HG02642 (cell line): ENCODE data around the gene COPRS.
A peak's percentile ranks its signal among the peaks of the same experiment; 100 is the strongest.

ENCODE experiments used
- ATAC-seq: cut with Tn5 transposase; IDR thresholded peaks from one replicate; pipeline ENCODE4 v1.9.1; 2021; ENCODE audit warnings: mild to moderate bottlenecking; ENCODE audit not compliant: unreplicated experiment, poor library complexity

The COPRS gene, protein sequence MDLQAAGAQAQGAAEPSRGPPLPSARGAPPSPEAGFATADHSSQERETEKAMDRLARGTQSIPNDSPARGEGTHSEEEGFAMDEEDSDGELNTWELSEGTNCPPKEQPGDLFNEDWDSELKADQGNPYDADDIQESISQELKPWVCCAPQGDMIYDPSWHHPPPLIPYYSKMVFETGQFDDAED

GRCh38 chr17:31858642-31859486 is at the start of gene COPRS:
TSS of gene COPRS (minus strand) at chr17:31859244. CDS start at chr17:31859199, 45 bp downstream.
- ATAC-seq, result peak; percentile 79

DNA sequence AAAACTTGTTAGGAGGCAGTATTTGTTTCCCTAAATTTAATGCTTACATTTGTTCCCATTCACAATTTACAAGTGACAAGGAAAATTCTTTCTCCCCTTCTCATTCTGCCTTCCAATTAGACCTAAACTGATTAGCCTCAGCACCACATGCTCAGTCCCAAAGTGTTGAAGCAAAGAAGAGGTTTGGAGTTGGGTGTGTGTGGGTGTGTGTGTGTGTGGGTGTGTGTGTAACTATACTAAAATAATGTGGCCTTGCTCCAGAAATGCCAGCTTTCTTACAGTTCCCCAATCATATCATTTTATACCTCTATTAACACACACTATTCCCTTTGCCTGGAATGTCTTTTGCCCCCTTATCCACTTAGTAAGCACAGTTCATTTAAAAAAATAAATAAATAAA is 49.3 kb upstream of the COPRS start:
- no peak for ATAC-seq

- no peak for ATAC-seq
Measured at GRCh38 chr17:31907342-31907962, 48.4 kb upstream of the COPRS start.

GRCh38 chr17:31903401-31903800 is 44.4 kb upstream of the COPRS start:
- ATAC-seq, result no peak

DNA sequence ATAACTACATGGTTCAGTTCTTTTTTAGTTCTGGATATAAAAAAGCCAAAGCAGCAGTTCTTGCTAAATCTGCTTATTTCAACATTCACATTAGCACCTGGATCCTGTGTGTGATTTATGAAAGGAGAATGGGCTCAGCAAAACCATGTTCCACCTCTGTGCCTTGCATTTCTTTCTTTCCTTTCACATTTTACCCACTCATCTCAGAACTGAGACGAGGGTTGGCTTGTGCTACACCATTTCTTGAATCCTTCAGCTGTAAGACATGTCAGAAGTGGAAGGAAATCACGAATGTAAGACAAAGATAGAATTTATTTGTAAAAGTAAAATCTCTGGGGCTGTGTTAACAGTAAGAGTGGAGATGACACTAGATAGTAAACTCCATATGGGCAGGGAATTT is 43.6 kb upstream of the COPRS start:
- ATAC-seq, result no peak

DNA sequence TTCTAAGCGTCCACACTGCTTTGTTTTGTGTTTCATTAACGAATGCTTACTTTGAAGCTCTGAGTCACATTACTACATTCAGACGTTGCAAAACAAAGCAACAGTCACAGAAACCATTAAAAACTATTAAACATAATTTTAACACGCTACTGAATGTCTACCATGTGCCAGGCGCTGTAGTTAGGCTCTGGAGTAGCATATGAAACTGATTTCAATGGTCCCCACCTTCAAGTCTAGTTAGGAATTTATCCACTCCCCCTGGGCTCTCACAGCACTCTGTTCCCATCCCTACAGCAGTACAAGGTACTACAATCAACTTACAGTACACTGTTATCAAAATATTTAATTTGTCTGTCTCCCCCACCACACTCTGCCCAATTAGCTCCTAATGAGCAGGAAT is 41.8 kb upstream of the COPRS start:
- no peak for ATAC-seq

DNA sequence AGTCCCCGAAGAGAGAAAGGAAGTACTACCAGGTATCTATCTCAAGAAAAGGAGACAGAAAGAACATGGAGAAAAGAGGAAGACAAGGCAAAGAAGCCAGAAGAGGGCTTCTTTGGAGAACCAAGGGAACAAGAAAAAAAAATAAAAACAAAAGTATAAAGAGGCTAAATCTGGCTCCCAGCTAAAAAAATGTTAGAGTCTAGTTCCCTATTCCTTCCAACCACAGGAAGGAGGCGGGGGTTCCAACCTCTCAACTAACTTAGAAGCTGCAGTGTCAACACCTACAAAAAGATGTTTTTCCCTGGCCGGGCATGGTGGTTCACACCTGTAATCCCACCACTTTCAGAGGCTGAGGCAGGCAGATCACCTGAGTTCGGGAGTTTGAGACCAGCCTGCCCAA is 29.1 kb upstream of the COPRS start:
- no peak for ATAC-seq

DNA sequence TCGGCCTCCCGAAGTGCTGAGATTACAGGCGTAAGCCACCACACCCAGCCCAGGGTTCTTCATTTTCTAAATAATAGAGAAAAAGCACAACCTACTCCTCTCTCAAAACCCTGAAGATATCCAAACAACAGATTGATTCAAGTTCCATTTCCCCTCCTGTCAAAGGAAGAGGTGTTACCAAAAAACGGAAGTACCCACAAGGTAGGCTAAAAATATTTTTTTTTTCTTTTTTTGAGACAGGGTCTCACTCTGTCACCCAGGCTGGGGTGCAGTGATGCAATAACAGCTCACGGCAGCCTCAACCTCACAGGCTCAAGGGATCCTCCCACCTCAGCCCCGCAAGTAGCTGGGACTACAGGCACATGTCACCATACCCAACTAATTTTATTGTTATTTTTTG is 23.5 kb upstream of the COPRS start:
- no peak for ATAC-seq

DNA sequence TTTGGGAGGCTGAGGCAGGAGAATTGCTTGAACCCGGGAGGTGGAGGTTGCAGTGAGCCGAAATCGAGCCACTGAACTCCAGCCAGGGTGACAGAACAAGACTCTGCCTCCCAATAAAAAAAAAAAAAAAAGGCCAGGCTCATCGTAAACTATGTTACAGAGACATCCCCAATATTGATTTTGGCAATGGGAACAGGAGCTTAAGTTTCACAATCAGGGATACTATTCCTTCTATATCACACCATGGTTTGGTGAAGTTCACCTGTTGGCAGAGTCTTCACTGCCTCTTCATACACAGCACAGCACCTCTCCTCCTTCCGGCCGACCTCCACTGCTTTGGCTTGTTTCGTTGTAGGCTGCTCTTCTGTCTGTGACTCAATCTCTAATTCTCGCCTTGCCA is 21.3 kb upstream of the COPRS start:
- ATAC-seq, result no peak

DNA sequence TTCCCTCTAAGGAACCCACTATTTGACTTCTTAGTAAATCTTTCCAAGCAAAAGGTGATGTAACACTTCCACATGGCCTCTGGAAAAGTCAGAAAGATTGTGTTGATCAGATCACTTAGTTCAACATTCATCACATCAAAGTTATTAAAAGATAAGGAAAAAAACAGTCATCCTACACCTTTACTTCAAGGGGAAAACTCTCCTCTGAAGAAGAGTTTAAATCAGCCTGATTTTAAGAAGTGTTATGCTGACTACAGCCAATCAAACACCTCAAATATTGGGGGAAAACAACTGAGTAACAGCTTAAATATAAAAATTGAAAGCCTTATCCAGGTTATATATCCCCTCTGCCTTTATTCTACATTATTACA is 19.6 kb upstream of the COPRS start:
- ATAC-seq, result no peak

DNA sequence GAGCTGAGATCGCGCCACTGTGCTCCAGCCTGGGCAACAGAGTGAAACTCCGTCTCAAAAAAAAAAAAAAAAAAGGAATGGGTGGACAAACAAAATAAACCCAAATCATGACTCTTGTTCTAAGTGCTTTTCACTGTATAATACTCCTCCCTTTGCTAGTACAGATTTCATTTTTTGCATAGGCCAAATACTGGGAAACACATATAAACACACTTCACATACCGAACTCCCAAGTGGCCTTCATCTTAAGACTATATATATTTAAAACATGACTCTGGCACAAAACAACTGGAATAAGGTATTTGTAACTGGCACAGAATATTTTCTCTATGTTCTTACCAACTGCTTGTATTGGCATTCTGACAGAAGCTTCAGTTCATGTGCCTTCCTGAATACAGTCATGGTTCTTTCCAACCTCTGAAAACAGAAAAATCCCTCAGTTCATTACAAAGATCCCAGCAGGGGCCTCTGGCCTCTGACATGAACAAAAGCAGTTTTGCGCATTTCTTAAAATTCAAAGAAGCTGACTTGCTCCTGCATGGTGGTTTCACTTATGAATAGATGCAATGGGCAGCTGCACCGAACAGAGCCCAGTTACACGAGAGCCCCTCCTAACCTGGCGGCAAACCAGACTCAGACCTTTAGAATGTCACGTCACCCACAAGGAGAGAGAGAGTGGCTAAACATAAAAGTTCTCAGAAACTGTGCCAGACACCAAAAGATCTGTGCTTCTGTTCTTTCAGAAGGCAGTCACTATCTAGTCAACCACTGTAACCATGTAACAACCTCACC is 19.1 kb upstream of the COPRS start:
- no peak for ATAC-seq

DNA sequence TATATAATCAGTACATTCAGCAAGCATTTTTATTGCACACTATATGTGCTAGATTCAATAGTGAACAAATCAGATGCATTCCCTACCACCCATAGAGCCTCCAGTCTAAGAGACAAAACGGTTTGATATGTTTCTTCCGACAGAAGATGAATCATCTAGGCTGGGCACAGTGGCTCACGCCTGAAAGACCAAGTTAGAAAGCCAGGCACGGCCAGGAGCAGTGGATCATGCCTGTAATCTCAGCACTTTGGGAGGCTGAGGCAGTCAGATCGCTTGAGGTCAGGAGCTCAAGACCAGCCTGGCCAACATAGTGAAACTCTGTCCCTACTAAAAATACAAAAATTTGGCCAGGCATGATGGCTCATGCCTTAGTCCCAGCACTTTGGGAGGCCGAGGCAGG is 18.3 kb upstream of the COPRS start:
- no peak for ATAC-seq

DNA sequence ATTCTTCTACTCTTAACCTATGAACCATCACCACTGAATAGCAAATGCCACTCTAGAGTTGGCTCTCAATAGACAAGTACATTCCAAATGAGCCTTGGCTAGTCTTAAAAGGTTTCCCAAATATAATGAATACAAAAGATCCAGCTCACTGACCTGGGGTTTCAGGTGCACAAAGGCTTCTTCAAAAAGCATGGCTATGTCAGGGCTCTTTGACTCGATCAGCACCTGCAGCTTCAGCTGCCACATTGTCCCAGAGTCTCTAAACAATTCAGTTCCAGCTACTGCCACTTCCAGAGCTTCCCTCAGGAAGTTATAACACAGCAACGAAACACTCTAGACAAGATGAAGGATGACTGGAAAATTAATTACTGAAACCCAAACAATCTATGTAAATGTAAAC is 16.0 kb upstream of the COPRS start:
- no peak for ATAC-seq

- ATAC-seq, result no peak
Measured at GRCh38 chr17:31869797-31870568, 10.9 kb upstream of the COPRS start.

- ATAC-seq, result no peak
Measured at GRCh38 chr17:31869031-31869430, 10.0 kb upstream of the COPRS start.

GRCh38 chr17:31859487-31860008 is 504 bp upstream of the COPRS start:
- ATAC-seq, result no peak

- peak; percentile 15 for ATAC-seq
Measured at GRCh38 chr17:31857920-31858641, 963 bp downstream of the COPRS start.

DNA sequence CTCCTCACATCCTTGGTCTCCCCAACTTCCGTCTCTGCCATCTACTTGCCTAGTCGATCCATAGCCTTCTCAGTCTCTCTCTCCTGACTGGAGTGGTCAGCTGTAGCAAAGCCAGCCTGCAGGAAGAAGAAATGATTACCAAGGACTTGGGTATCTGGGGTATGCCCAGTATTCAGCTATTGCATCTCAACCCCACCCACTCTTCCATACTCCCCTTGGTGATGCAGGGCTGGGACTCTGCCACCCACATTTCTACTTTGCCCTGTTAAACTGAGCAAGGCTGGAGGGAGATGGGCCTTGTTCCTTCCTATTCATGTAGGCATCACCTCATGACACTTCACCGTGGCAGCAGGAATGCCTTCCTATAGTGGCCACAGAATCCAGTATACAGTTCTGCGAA is 2.3 kb downstream of the COPRS start:
- ATAC-seq, result no peak

DNA sequence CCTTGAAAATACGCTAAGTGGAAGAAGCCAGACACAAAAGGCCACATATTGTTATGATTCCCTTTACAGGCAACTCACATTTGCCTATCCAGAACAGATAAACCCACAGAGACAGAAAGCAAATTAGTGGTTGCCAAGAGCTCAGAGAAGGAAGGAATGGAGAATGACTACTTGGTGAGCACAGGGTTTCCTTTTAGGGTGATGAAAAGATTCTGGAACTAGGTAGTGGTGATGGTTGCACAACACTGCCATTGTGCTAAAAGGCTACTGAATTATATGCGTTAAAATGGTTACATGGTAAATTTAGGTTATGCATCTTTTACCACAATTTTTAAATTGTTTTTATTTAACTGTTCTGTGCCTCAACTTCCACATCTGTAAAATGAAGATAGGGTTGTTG is 4.4 kb downstream of the COPRS start:
- ATAC-seq, result no peak
